Suprapubic skin (tissue), 4 donors: ENCODE data around the gene POLR3A.

Experiments
- CTCF ChIP-seq, 2 donors: fragments of 200-600 bp in 1 of 2; fragments of 450-650 bp in 1 of 2; sonication (generic) in 1 of 2; IDR thresholded peaks; one replicate each; pipeline ENCODE4 v1.5.1; 2016 to 2019; ENCODE audit warnings: antibody characterized with exemption in 2 of 2, mild to moderate bottlenecking in 1 of 2, moderate library complexity in 1 of 2
- EP300 ChIP-seq: sonication (generic); formaldehyde crosslinking; IDR thresholded peaks from one replicate; pipeline ENCODE4 v1.6.1; 2017; ENCODE audit warnings: antibody characterized with exemption
- POLR2AphosphoS5 ChIP-seq, 3 donors: sonication (generic); formaldehyde crosslinking; IDR thresholded peaks; one replicate each; pipeline ENCODE4 v1.6.1; 2017; ENCODE audit warnings: antibody characterized with exemption in 3 of 3

GRCh38 chr10:78025685-78026364, 3.5 kb downstream of the POLR3A start:
- no peak for TF ChIP-seq EP300
- TF ChIP-seq CTCF (IDR thresholded peaks at IDR 0.05): no peak
- no peak for TF ChIP-seq POLR2AphosphoS5 (IDR thresholded peaks at IDR 0.05)
